Thymus (tissue), 14 donors: ENCODE results near the gene CDCA8. TPM values are rescaled to one million over a fixed set of nuclear protein-coding genes. Genes with fewer than 3 reads are reported as not detected.
A peak's percentile ranks its signal among the peaks of the same experiment; 100 is the strongest.

Experiments used
- DNase-seq, 9 donors: peaks; one replicate each; pipeline ENCODE4 v3.0.0-alpha.2; 2013; ENCODE audit warnings: low spot score in 9 of 9, low read depth in 6 of 9, missing footprints in 1 of 9
- H3K27ac ChIP-seq, 2 donors: one replicate each; pipeline ENCODE4 v1.5.1; 2013; ENCODE audit warnings: control low read depth in 1 of 2, low read depth in 1 of 2, low read length in 1 of 2, mild to moderate bottlenecking in 1 of 2, moderate library complexity in 1 of 2
- H3K27me3 ChIP-seq, 2 donors: one replicate each; pipeline ENCODE4 v1.5.1; 2013; ENCODE audit warnings: low read length in 1 of 2; ENCODE audit not compliant: control insufficient read depth in 2 of 2, insufficient read depth in 1 of 2
- H3K36me3 ChIP-seq, 2 donors: one replicate each; pipeline ENCODE4 v1.5.1; 2013; ENCODE audit warnings: low read length in 1 of 2, mild to moderate bottlenecking in 1 of 2, moderate library complexity in 1 of 2; ENCODE audit not compliant: control insufficient read depth in 2 of 2, insufficient read depth in 2 of 2
- H3K4me1 ChIP-seq, 2 donors: one replicate each; pipeline ENCODE4 v1.5.1; 2013; ENCODE audit warnings: low read length in 2 of 2; ENCODE audit not compliant: control insufficient read depth in 2 of 2, insufficient read depth in 2 of 2
- H3K4me3 ChIP-seq, 2 donors: one replicate each; pipeline ENCODE4 v1.5.1; 2013; ENCODE audit warnings: low read length in 2 of 2, control low read depth in 1 of 2, mild to moderate bottlenecking in 1 of 2
- H3K9me3 ChIP-seq, 2 donors: one replicate each; pipeline ENCODE4 v1.5.1; 2013; ENCODE audit warnings: low read length in 1 of 2, mild to moderate bottlenecking in 1 of 2; ENCODE audit not compliant: control insufficient read depth in 2 of 2, insufficient read depth in 1 of 2
- WGBS: extraction: QIAGEN DNeasy Blood & Tissue Kit; methylation state at CpG from one replicate; pipeline ENCODE4 v1.1.7; 2013; 5-methylcytosine and 5-hydroxymethylcytosine counted together
- long read RNA-seq, 10 donors: transcript quantifications; one replicate each; lab custom pipeline, GENCODE V29; 2026
- polyA plus RNA-seq: library from polyadenylated mRNA; stranded (reverse); fragments of 200-250 nt; gene quantifications from one replicate; pipeline ENCODE4 v1.2.3, GENCODE V29; 2013
- total RNA-seq: library from RNA; stranded (reverse); fragments of 120-200 nt; gene quantifications from one replicate; pipeline ENCODE4 v1.2.4, GENCODE V29; 2013
- donor health status: healthy.

The CDCA8 gene
- total RNA-seq (12.6 TPM), polyA plus RNA-seq (5.8 TPM)
- long read RNA-seq, donor 1 = 0 reads
- long read RNA-seq, donor 2, transcript CDCA8-201 (11 exons, 2,303 nt) = minor isoform, 9 of 59 reads
- long read RNA-seq, donor 2, transcript CDCA8-202 (10 exons, 2,469 nt) = major isoform, 28 of 59 reads
- long read RNA-seq, donor 2, partial matches to known transcripts = 22 of 59 reads
- long read RNA-seq, donor 2, other reads (novel, unspliced or antisense) = 0 of 59 reads
- long read RNA-seq, donor 3, transcript CDCA8-201 (11 exons, 2,303 nt) = major isoform, 9 of 18 reads
- long read RNA-seq, donor 3, transcript CDCA8-202 (10 exons, 2,469 nt) = major isoform, 9 of 18 reads
- long read RNA-seq, donor 3, partial matches to known transcripts = 0 of 18 reads
- long read RNA-seq, donor 3, other reads (novel, unspliced or antisense) = 0 of 18 reads
- long read RNA-seq, donor 4, transcript CDCA8-201 (11 exons, 2,303 nt) = major isoform, 6 of 10 reads
- long read RNA-seq, donor 4, partial matches to known transcripts = 0 of 10 reads
- long read RNA-seq, donor 4, other reads (novel, unspliced or antisense) = 0 of 10 reads
- long read RNA-seq, donor 5, transcript CDCA8-202 (10 exons, 2,469 nt) = major isoform, 5 of 27 reads
- long read RNA-seq, donor 5, transcript CDCA8-201 (11 exons, 2,303 nt) = major isoform, 5 of 27 reads
- long read RNA-seq, donor 5, partial matches to known transcripts = 17 of 27 reads
- long read RNA-seq, donor 5, other reads (novel, unspliced or antisense) = 0 of 27 reads
- long read RNA-seq, donor 6, transcript CDCA8-202 (10 exons, 2,469 nt) = major isoform, 5 of 8 reads
- long read RNA-seq, donor 6, partial matches to known transcripts = 0 of 8 reads
- long read RNA-seq, donor 6, other reads (novel, unspliced or antisense) = 0 of 8 reads
- long read RNA-seq, donor 7, transcript CDCA8-201 (11 exons, 2,303 nt) = minor isoform, 6 of 28 reads
- long read RNA-seq, donor 7, transcript CDCA8-202 (10 exons, 2,469 nt) = major isoform, 12 of 28 reads
- long read RNA-seq, donor 7, partial matches to known transcripts = 10 of 28 reads
- long read RNA-seq, donor 7, other reads (novel, unspliced or antisense) = 0 of 28 reads
- long read RNA-seq, donor 8, transcript CDCA8-202 (10 exons, 2,469 nt) = major isoform, 6 of 7 reads
- long read RNA-seq, donor 8, partial matches to known transcripts = 0 of 7 reads
- long read RNA-seq, donor 8, other reads (novel, unspliced or antisense) = 0 of 7 reads
- long read RNA-seq, donor 9, transcript CDCA8-202 (10 exons, 2,469 nt) = major isoform, 12 of 19 reads
- long read RNA-seq, donor 9, transcript CDCA8-201 (11 exons, 2,303 nt) = minor isoform, 7 of 19 reads
- long read RNA-seq, donor 9, partial matches to known transcripts = 0 of 19 reads
- long read RNA-seq, donor 9, other reads (novel, unspliced or antisense) = 0 of 19 reads
- long read RNA-seq, donor 10, transcript CDCA8-201 (11 exons, 2,303 nt) = minor isoform, 5 of 33 reads
- long read RNA-seq, donor 10, transcript CDCA8-202 (10 exons, 2,469 nt) = major isoform, 8 of 33 reads
- long read RNA-seq, donor 10, partial matches to known transcripts = 20 of 33 reads
- long read RNA-seq, donor 10, other reads (novel, unspliced or antisense) = 0 of 33 reads

DNA sequence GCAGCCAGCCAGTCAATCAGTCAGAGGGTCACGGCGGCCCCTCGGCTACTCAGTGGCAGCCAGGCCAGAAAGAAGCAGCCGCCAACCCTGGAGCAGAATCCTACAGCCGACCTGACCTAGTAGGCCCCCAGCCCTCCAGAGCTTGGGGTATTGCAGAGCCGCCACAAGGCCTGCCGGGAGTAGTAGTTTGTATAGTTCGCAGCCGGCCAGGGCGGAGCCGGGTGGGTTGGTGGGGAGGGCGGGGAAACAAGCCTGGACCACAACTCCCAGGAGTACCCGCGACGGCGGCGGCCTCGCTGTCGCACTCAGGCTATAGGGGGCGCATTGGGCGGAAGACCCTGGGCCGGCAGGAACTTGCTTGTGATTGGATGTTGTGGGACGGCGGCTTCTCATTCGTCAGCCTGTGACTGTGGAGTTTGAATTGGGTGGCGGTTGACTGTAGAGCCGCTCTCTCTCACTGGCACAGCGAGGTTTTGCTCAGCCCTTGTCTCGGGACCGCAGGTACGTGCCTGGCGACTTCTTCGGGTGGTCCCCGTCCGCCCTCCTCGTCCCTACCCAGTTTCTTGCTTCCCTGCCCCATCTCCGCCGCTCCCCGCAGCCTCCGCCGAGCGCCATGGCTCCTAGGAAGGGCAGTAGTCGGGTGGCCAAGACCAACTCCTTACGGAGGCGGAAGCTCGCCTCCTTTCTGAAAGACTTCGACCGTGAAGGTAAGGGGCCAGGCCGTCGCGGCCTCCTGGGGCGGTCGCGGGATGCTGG lies at the start of gene CDCA8:
TSS of gene CDCA8 (plus strand) at position 439 of the 756 bp plus-strand sequence. CDS start at position 614, 175 bp downstream.
- Histone ChIP-seq H3K9me3 (no peaks in the 10 kb centered on the region), H3K4me1 (peaks cover 20 to 29% of the 10 kb centered on the region in 2 donors), H3K27me3 (no peaks in the 10 kb centered on the region), H3K36me3 (peaks cover 25 to 28% of the 10 kb centered on the region in 2 donors), H3K27ac (peak within 1 kb of the TSS; percentile 64 to 84), H3K4me3 (peak within 1 kb of the TSS; percentile 81 to 87)
- WGBS = under 1% methylated on average over 54 of the region's 54 CpGs
- DNase-seq = peak; percentile 93 to 99 (median 97)

DNA sequence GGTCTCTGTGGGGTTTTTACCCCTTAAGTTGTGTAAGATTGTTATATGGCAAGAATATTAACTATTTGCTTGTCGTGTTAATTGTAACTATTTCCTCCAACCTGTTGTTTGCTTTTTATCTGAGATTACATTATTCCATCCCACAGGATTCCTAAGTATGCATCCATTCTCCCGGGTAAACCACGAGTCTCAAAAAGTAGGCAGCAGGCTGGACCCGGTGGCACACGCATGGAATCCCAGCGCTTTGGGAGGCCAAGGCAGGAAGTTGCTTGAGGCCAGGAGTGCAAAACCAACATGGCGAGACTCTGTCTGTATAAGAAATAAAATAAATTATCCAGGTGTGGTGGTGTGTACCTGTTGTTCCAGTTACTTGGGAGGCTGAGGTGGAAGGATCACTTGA lies 45.0 kb upstream of the CDCA8 start:
- WGBS = 94% methylated on average over 7 of the region's 7 CpGs
- Histone ChIP-seq H3K9me3 (no peaks in the 10 kb centered on the region), H3K36me3 (no peaks in the 10 kb centered on the region), H3K27me3 (peaks cover 0 to 5% of the 10 kb centered on the region in 2 donors), H3K4me1 (no peaks in the 10 kb centered on the region), H3K27ac (no peak overlapping the region), H3K4me3 (no peak overlapping the region)
- no peak for DNase-seq

DNA sequence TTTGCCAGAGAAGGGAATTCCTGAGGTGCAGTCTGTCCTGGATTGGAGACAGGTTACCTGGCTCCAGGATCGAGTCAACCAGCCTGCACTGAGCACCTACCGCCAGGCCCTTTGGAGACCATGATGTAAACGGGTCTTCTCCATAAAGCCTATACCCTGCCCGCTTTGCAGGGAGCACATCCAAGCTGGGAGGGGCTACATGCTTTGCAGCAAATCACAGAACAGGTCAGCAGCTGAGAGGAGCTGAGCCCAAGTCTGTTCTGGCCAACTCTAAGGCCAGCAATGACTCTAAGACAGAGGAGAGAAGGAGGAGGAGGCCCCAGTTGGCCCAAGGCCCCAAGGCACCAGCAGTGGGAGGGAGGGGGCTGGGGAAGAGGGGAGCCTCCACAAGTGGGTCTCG lies 42.1 kb upstream of the CDCA8 start:
- Histone ChIP-seq H3K27ac (no peak overlapping the region), H3K4me3 (no peak overlapping the region), H3K9me3 (no peaks in the 10 kb centered on the region), H3K4me1 (no peaks in the 10 kb centered on the region), H3K27me3 (no peaks in the 10 kb centered on the region), H3K36me3 (no peaks in the 10 kb centered on the region)
- no peak for DNase-seq
- WGBS = 84% methylated on average over 5 of the region's 5 CpGs

DNA sequence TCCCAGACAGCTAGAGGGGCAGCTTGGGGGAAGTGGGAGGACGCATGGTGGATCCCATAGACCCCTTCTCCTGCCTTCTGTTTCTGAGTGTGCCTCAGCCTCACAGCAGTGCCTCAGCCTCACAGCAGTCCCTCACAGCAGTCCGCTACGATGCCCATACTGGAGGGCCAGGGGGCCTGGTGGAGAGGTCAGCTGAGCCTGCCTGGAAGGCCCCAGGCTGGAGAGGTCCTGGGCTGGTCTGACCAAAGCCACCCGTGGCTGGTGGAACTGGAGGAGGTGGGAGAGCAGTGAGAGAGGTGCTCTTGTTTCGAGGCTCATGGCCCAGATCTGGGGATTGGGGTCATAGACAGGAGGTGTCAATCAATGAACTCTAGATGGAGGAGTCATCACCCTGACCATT lies 41.6 kb upstream of the CDCA8 start:
- H3K36me3 ChIP-seq = no peaks in the 10 kb centered on the region
- no peaks in the 10 kb centered on the region for H3K4me1 ChIP-seq
- no peak overlapping the region for H3K27ac ChIP-seq
- no peak overlapping the region for H3K4me3 ChIP-seq
- 93% methylated on average over 5 of the region's 5 CpGs for WGBS
- no peaks in the 10 kb centered on the region for H3K9me3 ChIP-seq
- peaks cover 0 to 3% of the 10 kb centered on the region in 2 donors for H3K27me3 ChIP-seq
- no peak for DNase-seq

DNA sequence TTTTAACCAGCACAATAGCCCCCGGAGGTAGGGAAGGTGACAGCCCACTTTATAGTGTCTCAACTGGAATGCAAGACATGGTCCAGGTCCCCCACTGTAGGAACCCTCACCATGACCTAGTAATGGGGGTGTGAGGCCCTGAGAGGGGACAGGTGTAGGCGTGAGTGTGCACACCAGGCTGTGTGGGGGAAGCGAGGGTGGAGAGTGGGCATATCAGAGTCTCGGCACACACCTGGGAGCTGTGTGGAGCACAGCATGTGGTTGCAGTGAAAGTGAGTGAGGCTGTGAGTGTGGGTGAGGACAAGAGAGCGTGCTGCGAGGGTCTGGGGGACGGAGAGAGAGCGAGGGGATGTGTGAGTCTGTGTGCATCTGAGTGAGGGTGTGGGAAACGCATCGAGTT lies 40.5 kb upstream of the CDCA8 start:
- Histone ChIP-seq H3K27me3 (peaks cover 0 to 5% of the 10 kb centered on the region in 2 donors), H3K36me3 (no peaks in the 10 kb centered on the region), H3K9me3 (no peaks in the 10 kb centered on the region), H3K4me1 (no peaks in the 10 kb centered on the region), H3K4me3 (no peak overlapping the region), H3K27ac (no peak overlapping the region)
- 93% methylated on average over 10 of the region's 10 CpGs for WGBS
- no peak for DNase-seq

DNA sequence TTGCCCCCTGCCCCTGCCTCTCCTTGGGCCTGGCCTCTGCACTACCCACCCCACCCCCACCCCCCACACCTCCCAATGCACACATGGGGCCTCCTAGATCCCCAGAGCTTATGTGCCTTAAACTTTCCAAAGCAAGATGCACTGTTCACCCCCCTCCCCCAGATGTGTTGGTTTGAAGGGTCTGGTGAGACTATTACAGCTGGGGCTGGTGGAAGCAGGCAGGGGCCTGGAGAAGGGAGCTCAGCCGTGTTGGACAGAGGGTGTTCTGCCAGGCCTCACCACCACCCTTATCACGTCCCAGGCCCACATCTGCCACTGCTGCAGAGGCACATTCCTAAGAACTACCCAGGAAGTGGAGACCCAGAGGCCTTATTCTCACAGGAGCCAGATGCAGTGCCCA lies 39.3 kb upstream of the CDCA8 start:
- H3K36me3 ChIP-seq = no peaks in the 10 kb centered on the region
- H3K9me3 ChIP-seq = no peaks in the 10 kb centered on the region
- no peak overlapping the region for H3K27ac ChIP-seq
- no peaks in the 10 kb centered on the region for H3K4me1 ChIP-seq
- H3K27me3 ChIP-seq = peaks cover 0 to 9% of the 10 kb centered on the region in 2 donors
- H3K4me3 ChIP-seq = no peak overlapping the region
- WGBS = 76% methylated on average over 2 of the region's 2 CpGs
- no peak for DNase-seq

DNA sequence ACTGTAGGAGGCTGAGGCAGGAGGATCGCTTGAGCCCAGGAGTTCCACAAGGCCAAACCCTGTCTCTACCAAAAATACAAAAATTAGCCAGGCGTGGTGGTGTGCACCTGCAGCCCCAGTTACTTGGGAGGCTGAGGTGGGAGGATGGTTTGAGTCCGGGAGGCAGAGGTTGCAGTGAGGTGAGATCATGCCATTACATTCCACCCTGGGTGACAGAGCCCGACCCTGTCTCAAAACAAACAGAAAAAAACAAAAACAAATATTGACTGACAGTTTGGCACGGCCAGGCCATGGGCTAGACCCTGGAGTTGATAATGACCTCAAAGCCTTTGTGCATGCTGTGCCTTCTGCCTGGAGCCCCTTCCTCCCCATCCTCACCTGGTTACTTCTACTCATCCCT lies 38.4 kb upstream of the CDCA8 start:
- WGBS = 79% methylated on average over 5 of the region's 5 CpGs
- Histone ChIP-seq H3K27me3 (peaks cover 0 to 11% of the 10 kb centered on the region in 2 donors), H3K36me3 (no peaks in the 10 kb centered on the region), H3K27ac (no peak overlapping the region), H3K4me3 (no peak overlapping the region), H3K4me1 (no peaks in the 10 kb centered on the region), H3K9me3 (no peaks in the 10 kb centered on the region)
- DNase-seq = no peak

DNA sequence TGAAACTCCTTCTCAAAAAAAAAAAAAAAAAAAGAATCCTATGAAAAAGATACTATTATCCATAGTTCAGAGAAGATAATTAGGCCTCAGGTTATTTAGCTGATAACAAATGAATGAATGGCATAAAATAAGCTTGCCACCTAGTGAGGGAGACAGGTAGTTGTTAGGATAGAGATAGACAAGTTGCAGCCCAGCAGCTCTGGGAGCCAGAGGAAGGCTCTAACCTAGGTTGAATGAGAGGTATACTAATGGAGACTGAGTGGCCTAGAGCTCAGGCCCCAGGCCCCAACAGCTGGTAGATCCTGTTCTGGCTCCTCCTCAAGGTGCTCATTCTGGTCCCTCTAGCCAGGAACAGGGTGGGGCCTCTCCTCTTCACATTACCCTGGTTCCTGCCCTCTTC lies 37.0 kb upstream of the CDCA8 start:
- no peaks in the 10 kb centered on the region for H3K4me1 ChIP-seq
- H3K27me3 ChIP-seq = peaks cover 0 to 16% of the 10 kb centered on the region in 2 donors
- no peak for DNase-seq
- no peak overlapping the region for H3K4me3 ChIP-seq
- H3K27ac ChIP-seq = no peak overlapping the region
- H3K9me3 ChIP-seq = no peaks in the 10 kb centered on the region
- H3K36me3 ChIP-seq = no peaks in the 10 kb centered on the region
